GM06990 (cell line): ENCODE measurements around the gene ACER3.

ENCODE experiments used
- DNase-seq: peaks from one replicate; pipeline ENCODE4 v3.0.0-alpha.2; 2011; ENCODE audit not compliant: insufficient read length; ENCODE audit errors: extremely low read depth
- H3K27me3 ChIP-seq: replicated peaks from 2 replicates; pipeline ENCODE4 v1.6.0; 2011; ENCODE audit warnings: low read length; ENCODE audit not compliant: control insufficient read depth, insufficient read depth
- H3K36me3 ChIP-seq: 2 replicates; pipeline ENCODE4 v1.5.1; 2011; ENCODE audit warnings: low read length; ENCODE audit not compliant: control insufficient read depth, insufficient read depth
- H3K4me3 ChIP-seq: replicated peaks from 2 replicates; pipeline ENCODE4 v1.5.1; 2011; ENCODE audit warnings: low read depth, mild to moderate bottlenecking, control low read depth, low read length
- TF ChIP-seq, protein P1 (sequence below): IDR thresholded peaks from 2 replicates; pipeline ENCODE4 v1.5.1; 2011; ENCODE audit warnings: low read length, control low read depth, mild to moderate bottlenecking, inconsistent platforms; ENCODE audit not compliant: insufficient read depth, poor library complexity, severe bottlenecking

The ACER3 gene

GRCh38 chr11:77029829-77030228 is 169.1 kb downstream of the ACER3 start:
- Histone ChIP-seq H3K36me3 (no peaks in the 10 kb centered on the region), H3K27me3 (no peaks in the 10 kb centered on the region; the same call in 1 of the 2 replicates), H3K4me3 (no peak overlapping the region)
- TF ChIP-seq, protein P1, sequence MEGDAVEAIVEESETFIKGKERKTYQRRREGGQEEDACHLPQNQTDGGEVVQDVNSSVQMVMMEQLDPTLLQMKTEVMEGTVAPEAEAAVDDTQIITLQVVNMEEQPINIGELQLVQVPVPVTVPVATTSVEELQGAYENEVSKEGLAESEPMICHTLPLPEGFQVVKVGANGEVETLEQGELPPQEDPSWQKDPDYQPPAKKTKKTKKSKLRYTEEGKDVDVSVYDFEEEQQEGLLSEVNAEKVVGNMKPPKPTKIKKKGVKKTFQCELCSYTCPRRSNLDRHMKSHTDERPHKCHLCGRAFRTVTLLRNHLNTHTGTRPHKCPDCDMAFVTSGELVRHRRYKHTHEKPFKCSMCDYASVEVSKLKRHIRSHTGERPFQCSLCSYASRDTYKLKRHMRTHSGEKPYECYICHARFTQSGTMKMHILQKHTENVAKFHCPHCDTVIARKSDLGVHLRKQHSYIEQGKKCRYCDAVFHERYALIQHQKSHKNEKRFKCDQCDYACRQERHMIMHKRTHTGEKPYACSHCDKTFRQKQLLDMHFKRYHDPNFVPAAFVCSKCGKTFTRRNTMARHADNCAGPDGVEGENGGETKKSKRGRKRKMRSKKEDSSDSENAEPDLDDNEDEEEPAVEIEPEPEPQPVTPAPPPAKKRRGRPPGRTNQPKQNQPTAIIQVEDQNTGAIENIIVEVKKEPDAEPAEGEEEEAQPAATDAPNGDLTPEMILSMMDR, result no peak
- DNase-seq, result no peak

DNA sequence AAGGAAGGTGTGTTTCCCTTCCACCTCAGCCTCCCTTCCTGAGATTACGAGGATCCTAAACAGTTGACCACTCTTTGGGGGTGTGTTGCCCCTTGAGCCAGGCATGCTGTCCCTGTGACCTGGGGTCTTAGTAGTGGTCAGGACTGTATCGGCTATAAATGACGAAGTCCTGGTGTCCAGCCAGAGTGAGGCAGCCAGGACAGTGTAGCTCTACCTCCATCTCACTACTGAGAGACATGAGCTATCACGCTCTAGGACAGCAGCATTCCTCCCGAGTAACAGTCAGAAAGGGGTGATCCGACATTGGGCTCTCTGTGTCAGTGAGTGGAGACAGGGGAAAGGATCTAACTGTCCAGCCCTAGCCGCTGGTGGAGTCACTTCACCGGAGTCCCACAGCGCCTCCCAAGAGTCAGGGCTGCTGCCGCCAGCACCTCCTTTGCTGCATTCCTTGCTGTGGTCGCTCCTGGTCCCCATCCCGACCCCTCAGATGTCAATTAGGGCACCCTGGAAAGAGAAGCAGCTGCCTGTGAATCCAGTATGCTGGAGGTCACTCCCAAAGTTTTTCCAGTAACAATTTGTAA is 170.2 kb downstream of the ACER3 start:
- Histone ChIP-seq H3K36me3 (no peaks in the 10 kb centered on the region), H3K4me3 (no peak overlapping the region), H3K27me3 (no peaks in the 10 kb centered on the region; the same call in 1 of the 2 replicates)
- no peak for DNase-seq
- TF ChIP-seq, protein P1, result no peak

DNA sequence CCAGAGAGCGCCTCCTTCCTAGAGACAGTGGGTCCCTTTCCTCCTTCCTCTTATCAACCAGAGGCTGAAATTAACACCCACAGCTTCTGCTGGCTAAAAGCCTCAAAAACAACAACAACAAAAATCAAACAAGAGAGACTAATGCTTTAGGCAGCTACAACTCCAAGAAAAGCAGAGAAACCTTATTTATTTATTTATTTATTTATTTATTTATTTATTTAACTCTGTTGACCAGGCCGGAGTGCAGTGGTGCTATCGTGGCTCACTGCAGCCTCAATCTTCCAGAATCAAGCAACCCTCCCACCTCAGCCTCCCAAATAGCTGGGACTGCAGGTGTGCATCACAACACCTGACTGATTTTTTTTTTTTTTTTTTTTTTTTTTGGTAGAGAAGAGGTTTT is 170.9 kb downstream of the ACER3 start:
- no peaks in the 10 kb centered on the region for H3K36me3 ChIP-seq
- H3K4me3 ChIP-seq, result no peak overlapping the region
- TF ChIP-seq, protein P1, result no peak
- no peak for DNase-seq
- no peaks in the 10 kb centered on the region; the same call in 1 of the 2 replicates for H3K27me3 ChIP-seq

DNA sequence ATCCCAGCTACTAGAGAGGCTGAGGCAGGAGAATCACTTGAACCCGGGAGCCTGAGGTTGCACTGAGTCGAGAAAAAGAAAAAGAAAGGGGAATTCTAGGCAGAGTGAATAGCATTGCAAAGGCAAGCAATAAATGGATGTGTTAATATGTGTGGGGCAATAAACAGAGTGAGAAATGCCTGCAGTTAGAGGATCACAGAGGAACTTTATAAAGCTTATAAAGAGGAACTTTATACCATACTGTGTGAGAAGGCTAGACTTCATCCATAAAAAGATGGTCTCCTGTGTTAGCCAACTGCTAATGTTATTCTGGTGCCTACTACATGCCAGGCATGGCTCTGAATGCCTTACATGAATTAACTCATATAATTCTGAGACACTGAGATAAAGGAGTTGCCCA is 174.3 kb downstream of the ACER3 start:
- H3K36me3 ChIP-seq, result no peaks in the 10 kb centered on the region
- no peak overlapping the region for H3K4me3 ChIP-seq
- TF ChIP-seq, protein P1, result no peak
- DNase-seq, result no peak
- no peaks in the 10 kb centered on the region; the same call in none of the 2 replicates for H3K27me3 ChIP-seq

DNA sequence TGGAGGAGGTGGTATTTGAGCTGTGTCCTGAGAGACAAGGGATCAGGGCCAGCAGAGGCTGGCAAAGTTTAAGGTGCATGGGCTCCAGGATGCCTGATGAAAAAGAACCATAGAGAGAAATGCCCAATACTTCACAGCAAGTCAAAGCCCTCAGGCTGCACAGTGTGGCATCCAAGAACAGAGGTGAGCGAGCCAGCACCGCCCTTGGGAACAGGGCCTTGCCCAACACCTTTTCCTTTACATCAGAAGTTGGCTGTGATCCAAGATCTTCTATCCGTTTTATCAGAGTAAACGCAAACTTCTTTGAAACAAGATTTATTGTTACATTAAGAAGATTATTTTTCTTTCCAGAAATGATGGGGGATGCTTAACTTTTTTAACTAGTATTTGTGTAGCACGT is 174.9 kb downstream of the ACER3 start:
- TF ChIP-seq, protein P1, result no peak
- no peaks in the 10 kb centered on the region for H3K36me3 ChIP-seq
- no peak overlapping the region for H3K4me3 ChIP-seq
- DNase-seq, result no peak
- no peaks in the 10 kb centered on the region; the same call in none of the 2 replicates for H3K27me3 ChIP-seq

DNA sequence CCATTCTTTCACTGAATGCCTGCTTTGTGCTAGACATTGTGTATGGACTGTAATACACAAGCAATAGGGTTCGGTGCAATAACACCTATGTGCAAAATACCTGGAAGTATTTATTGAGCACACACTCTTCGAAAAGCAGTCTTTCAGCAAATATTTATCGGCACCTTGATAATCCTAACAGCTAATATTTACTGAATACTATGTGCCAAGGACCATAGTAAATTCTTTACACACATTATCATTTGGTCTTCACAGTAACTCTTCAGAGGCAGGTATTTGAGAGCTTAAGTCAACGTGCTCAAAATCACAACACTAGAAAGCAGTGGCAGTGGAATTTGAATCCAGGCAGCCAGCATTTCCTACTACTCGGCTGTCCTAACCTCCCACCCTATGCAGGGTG is 175.7 kb downstream of the ACER3 start:
- H3K36me3 ChIP-seq, result no peaks in the 10 kb centered on the region
- H3K27me3 ChIP-seq, result no peaks in the 10 kb centered on the region; the same call in 1 of the 2 replicates
- H3K4me3 ChIP-seq, result no peak overlapping the region
- DNase-seq, result no peak
- TF ChIP-seq, protein P1, result no peak
